ENCODE data around the gene SH3GL2.

GRCh38 chr9:17611917-17612316, 33.1 kb downstream of the SH3GL2 start:
- TF ChIP-seq EZH2phosphoT487 (IDR thresholded peaks at IDR 0.05; ENCODE audit: borderline replicate concordance, low read length), result no peak
- TF ChIP-seq, protein P1, sequence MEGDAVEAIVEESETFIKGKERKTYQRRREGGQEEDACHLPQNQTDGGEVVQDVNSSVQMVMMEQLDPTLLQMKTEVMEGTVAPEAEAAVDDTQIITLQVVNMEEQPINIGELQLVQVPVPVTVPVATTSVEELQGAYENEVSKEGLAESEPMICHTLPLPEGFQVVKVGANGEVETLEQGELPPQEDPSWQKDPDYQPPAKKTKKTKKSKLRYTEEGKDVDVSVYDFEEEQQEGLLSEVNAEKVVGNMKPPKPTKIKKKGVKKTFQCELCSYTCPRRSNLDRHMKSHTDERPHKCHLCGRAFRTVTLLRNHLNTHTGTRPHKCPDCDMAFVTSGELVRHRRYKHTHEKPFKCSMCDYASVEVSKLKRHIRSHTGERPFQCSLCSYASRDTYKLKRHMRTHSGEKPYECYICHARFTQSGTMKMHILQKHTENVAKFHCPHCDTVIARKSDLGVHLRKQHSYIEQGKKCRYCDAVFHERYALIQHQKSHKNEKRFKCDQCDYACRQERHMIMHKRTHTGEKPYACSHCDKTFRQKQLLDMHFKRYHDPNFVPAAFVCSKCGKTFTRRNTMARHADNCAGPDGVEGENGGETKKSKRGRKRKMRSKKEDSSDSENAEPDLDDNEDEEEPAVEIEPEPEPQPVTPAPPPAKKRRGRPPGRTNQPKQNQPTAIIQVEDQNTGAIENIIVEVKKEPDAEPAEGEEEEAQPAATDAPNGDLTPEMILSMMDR (IDR thresholded peaks at IDR 0.05; ENCODE audit: low read depth, low read length, poor library complexity, severe bottlenecking), result no peak
